Measurements from ENCODE around the gene S100A5.
A peak's percentile ranks its signal among the peaks of the same experiment; 100 is the strongest.

S100A5 gene

DNA sequence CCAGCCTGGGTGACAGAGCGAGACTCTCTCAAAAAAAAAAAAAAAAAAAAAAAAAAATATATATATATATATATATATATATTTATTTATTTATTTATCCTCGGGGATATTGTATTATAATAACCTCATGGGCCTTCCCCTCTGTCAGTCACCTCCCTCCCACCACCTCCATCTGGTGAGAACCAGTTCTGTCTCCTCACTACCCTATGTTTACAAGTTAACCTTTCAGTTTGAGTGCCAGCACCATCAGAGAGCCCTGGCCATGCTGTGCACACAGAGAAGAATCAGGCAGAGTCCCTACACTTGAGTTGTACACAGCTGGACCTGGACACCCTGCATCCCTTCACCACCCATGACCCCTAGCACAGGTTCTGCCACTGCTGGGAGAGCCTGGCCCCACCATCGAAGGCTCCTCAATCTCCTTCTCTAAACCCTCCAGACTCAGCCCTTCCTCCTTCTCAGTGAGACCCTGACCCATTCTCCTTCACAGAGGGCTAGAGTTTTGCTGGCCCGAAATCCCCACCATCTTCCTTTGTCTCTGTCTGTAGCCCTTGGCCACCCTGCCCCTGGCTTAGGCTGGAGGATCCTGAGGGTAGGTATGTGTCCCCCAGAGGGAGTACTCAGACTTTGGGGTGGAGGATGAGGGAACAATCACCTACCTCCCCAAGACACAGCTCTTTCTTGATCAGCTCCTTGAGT, 1.2 kb downstream of the S100A5 start:
- Histone ChIP-seq H3K9me3 (ENCODE audit: severe bottlenecking) (no peaks in the 10 kb centered on the region), H3K4me1 (ENCODE audit: insufficient read depth, poor library complexity, severe bottlenecking) (peaks cover 18% of the 10 kb centered on the region), H3K27me3 (ENCODE audit: insufficient read depth, poor library complexity, severe bottlenecking) (no peaks in the 10 kb centered on the region), H3K27ac (ENCODE audit: poor library complexity, severe bottlenecking) (no peak overlapping the region), H3K36me3 (ENCODE audit: low read depth) (peaks cover 10% of the 10 kb centered on the region), H3K4me3 (ENCODE audit: severe bottlenecking) (no peak overlapping the region)
- DNase-seq (ENCODE audit: low spot score) (peak; percentile 15), ATAC-seq (ENCODE audit: low read depth) (no peak)
- TF ChIP-seq CTCF (IDR thresholded peaks at IDR 0.05; ENCODE audit: poor library complexity, severe bottlenecking), result no peak

GRCh38 chr1:153538315-153538821, 2.4 kb downstream of the S100A5 start:
- Histone ChIP-seq H3K9me3 (ENCODE audit: severe bottlenecking) (no peaks in the 10 kb centered on the region), H3K4me1 (ENCODE audit: insufficient read depth, poor library complexity, severe bottlenecking) (peaks cover 17% of the 10 kb centered on the region), H3K27me3 (ENCODE audit: insufficient read depth, poor library complexity, severe bottlenecking) (no peaks in the 10 kb centered on the region), H3K4me3 (ENCODE audit: severe bottlenecking) (no peak overlapping the region), H3K27ac (ENCODE audit: poor library complexity, severe bottlenecking) (peak overlapping the region; percentile 96), H3K36me3 (ENCODE audit: low read depth) (peaks cover 17% of the 10 kb centered on the region)
- ATAC-seq (ENCODE audit: low read depth), result no peak
- DNase-seq (ENCODE audit: low spot score), result peak; percentile 41
- no peak for TF ChIP-seq CTCF (IDR thresholded peaks at IDR 0.05; ENCODE audit: poor library complexity, severe bottlenecking)

DNA sequence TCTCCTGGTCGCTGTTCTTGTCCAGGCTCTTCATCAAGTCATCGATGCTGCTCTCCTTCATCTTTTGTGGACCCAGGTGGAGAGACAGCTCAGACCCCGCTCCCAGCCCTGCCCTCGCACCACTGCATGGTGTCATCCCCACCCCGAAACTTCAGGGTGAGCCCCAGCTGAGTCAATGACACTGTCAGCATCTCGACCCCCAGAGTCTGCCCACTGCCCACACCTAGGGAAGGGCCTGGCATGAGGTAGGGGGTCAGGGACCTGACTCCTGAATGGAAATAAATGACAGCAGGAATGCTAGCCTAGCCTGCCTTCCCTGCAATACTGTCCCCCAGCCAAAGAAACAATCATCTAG, 3.4 kb downstream of the S100A5 start:
- Histone ChIP-seq H3K36me3 (ENCODE audit: low read depth) (peaks cover 17% of the 10 kb centered on the region), H3K4me3 (ENCODE audit: severe bottlenecking) (no peak overlapping the region), H3K9me3 (ENCODE audit: severe bottlenecking) (no peaks in the 10 kb centered on the region), H3K4me1 (ENCODE audit: insufficient read depth, poor library complexity, severe bottlenecking) (peaks cover 28% of the 10 kb centered on the region), H3K27ac (ENCODE audit: poor library complexity, severe bottlenecking) (peak overlapping the region; percentile 96), H3K27me3 (ENCODE audit: insufficient read depth, poor library complexity, severe bottlenecking) (no peaks in the 10 kb centered on the region)
- no peak for TF ChIP-seq CTCF (IDR thresholded peaks at IDR 0.05; ENCODE audit: poor library complexity, severe bottlenecking)
- ATAC-seq (ENCODE audit: low read depth) (no peak), DNase-seq (ENCODE audit: low spot score) (no peak)

DNA sequence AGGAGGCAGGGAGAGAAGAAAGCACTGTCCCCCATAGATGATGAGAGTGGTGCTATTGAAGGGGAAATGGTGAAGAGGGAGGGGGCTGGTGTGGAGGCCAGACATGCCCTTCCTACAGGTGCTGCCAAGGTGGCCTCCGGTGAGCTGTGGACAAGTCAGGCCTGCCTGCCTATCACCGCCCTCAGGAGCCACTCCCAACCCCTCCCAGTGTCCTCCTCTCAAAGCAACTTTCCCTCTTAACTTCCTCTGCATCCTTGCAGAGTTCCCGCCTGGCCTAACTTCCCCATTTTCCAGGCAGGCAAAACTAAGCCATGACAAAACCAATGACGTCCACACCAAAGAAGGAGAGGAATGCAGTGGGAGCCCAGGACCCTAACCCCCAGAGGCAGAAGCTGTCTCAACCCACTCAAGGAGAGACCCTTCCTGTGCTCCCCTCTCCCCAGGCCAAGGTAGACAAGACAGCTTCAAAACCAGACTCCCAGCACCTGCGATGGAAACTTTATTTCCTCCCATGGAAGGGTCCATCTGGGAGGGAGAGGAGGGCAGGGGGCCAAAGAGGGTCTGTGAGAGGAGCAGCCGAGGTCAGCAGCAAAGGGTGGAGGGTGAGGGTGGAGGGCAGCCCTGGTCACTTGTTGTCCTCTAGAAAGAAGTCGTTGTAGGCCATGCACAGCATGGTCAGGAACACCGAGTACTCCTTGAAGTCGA, 3.9 kb downstream of the S100A5 start:
- no peaks in the 10 kb centered on the region for H3K9me3 ChIP-seq (ENCODE audit: severe bottlenecking)
- no peak for TF ChIP-seq CTCF (IDR thresholded peaks at IDR 0.05; ENCODE audit: poor library complexity, severe bottlenecking)
- H3K27ac ChIP-seq (ENCODE audit: poor library complexity, severe bottlenecking), result peak overlapping the region; percentile 96
- H3K4me1 ChIP-seq (ENCODE audit: insufficient read depth, poor library complexity, severe bottlenecking), result peaks cover 31% of the 10 kb centered on the region
- DNase-seq (ENCODE audit: low spot score) (peak; percentile 85), ATAC-seq (ENCODE audit: low read depth) (peak; percentile 39)
- H3K27me3 ChIP-seq (ENCODE audit: insufficient read depth, poor library complexity, severe bottlenecking), result no peaks in the 10 kb centered on the region
- H3K36me3 ChIP-seq (ENCODE audit: low read depth), result peaks cover 17% of the 10 kb centered on the region
- peak overlapping the region; percentile 73 for H3K4me3 ChIP-seq (ENCODE audit: severe bottlenecking)

Measured in RWPE2 (cell line).